HG02759 (cell line): ENCODE data around the gene AUP1.

Experiments used
- ATAC-seq: cut with Tn5 transposase; IDR thresholded peaks from one replicate; pipeline ENCODE4 v1.9.1; 2021; ENCODE audit warnings: mild to moderate bottlenecking, moderate library complexity; ENCODE audit not compliant: unreplicated experiment

Gene AUP1

DNA sequence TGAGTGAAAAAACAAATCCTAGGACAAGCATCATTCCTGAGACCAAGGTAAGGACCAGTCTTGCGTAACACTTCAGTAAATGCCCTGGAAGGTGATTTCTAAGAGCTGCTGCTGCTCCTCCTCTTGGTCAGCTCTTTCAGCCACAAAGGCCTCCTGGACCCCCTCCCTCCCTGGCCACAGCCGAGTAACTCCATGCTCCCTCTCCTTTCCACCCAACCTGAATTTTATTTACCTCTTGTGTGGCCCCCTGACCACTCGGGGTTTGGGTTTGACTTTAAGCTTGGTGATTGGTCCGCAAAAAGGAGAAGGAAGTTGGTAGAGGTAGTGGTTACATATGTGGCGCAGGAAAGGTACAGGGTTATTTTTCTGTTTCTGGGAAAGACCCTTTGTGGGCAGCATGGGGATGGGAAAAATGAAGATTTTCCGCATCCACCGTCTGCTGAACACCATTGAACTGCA lies 9.4 kb upstream of the AUP1 start:
- ATAC-seq = peak; percentile 51

DNA sequence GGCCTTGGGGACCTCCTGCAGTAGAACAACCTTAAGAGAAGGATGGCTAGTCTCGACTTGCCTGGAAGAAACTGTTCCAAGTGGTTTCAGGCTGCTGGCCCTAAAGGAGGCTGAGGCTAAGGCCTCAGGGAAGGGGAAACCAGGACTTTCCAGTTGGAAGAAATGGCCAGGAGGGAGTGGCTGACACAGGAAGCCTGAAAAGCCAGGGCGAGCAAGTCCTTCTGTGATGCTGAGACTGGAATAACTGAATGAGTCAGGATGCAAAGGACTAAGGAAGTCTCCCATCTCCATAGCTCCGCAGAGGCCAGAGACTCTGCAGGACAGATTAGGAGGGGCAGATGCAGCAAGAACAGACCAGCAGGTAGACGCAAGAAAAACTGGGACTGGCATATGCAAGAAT lies 7.6 kb upstream of the AUP1 start:
- no peak for ATAC-seq

DNA sequence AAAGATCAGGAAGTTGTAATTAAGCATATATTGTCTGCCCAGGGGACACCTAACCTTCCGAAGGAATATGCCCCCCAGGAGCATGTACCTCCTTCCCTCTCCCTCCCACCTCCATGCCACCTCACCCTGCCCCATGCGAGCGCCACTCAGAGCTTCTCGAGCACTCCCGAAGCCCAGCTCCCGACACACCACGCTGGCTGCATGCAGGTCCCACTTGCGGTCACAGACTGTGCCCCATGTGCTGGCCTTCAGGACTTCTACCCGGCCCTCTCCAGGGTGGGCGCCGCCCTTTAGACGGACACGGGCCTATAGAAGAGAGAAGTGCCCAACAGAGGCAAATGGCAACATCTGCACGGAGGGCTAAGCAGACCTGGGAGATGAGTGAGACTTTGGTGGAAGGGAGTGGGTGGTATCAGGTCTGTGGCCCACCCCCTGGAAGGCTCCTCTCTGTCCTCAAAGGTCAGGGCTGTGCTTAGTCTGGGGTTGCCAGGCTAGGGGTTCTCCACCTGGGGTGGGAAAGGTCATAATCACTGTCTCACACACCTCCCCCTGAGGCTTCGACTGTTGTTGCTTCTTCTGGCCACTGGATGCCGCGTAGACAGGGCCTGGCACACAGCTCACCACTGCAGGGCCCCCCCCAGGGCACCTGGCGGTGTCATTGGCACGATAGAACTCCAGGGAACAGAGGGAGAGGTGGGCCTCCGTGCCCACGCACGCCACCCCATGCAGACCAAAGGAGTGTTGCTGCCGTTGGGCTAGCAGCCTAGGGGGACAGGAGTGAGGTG lies 6.9 kb upstream of the AUP1 start:
- ATAC-seq = no peak

DNA sequence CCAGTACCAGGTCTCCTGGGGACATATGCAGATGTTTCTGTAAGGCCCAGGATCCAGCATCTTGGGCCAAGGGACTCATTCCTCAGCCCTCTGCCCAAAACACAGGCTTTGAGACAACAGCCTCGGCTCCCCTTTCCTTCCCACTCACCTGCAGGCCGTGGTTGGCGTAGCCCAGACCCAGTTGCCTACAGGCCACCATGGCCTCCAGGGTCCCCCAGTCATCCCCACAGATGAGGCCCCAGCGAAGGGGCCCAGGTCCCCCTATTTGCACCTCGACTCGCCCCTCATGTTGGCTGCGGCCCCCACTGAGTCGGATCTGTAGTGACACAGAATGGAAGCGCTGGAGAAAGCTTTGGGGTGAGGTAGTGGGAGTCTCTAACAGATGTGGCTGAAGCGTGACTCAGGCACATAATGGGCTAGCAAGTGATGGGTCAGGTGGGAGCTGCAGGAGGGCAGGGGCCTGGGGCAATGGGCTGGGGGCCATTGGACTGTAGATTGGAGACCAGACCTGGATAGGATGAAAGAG lies 6.0 kb upstream of the AUP1 start:
- ATAC-seq = no peak

DNA sequence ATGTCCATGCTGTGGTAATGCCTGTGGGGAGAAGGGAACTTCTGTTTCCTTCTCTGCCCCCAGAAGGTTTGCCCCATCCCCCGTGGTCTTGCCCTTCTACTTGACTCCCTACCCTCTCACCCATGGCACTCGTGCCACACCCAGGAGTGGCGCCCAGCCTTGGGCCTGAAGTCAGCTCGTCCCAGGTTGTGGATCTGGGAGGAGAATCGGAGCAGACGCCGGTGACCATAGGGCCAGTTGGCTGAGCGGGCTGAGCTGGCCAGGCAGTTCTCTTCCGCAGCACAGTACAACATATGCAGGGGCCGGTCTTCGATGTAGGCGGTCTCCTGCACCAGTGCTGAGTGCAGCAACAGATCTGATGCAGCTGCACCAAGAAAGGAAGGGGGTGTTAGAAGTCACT lies 4.9 kb upstream of the AUP1 start:
- no peak for ATAC-seq

DNA sequence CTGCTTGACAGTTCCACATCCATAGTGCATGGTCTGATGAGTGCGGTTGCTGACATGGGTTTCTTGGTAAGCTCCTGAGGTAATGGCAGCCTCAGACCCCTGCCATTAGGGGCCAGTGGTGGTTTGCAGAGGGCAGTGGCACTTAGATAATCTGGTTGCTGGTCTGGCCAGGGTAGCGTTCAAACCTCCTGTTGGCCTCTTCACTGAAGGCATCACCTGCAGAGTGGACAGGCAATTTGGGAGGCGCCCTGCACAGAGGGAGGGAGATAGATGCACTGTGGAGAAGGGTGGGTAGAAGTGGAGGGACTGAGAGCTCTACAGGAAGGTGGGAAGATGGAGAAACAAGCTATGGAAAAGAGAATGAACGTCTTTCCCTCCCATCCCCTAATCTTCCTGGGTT lies 4.0 kb upstream of the AUP1 start:
- no peak for ATAC-seq

DNA sequence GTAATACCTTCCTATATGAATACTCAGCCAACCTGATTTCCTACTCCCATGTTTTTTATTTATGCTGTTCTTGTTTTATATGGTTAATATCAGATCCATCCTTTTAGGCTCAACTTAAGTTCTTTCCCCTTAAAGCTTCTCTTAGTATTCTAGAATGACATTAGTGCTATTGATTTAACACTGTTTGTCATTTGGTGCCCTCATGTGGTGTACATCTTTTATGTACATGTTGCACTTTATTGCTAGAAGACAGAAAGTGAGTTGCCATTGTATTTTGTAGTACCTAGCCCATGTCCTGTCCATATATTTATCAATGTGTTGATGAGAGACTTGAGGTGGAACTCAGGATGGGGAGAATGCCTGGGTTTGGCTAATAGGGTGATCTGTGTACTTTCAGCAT lies 2.7 kb upstream of the AUP1 start:
- no peak for ATAC-seq

DNA sequence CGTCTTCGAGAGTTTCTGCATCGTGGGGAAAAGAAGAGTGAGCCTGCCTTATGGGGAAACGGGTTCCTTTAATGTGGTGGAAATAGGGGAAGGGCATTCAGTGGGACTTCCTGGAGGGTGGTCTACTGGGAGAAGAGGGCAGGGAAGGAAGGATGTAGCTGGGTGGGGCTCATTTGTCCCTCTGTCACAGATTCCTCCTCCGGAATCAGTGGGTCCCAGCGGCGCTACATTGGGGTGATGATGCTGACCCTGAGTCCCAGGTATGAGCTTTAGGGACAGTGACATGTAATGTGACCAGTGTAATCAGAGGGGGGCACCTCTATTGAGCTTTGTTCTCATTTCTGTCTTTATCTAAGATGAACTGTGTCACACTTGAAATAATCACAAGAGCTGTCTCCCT lies 2.2 kb upstream of the AUP1 start:
- no peak for ATAC-seq

DNA sequence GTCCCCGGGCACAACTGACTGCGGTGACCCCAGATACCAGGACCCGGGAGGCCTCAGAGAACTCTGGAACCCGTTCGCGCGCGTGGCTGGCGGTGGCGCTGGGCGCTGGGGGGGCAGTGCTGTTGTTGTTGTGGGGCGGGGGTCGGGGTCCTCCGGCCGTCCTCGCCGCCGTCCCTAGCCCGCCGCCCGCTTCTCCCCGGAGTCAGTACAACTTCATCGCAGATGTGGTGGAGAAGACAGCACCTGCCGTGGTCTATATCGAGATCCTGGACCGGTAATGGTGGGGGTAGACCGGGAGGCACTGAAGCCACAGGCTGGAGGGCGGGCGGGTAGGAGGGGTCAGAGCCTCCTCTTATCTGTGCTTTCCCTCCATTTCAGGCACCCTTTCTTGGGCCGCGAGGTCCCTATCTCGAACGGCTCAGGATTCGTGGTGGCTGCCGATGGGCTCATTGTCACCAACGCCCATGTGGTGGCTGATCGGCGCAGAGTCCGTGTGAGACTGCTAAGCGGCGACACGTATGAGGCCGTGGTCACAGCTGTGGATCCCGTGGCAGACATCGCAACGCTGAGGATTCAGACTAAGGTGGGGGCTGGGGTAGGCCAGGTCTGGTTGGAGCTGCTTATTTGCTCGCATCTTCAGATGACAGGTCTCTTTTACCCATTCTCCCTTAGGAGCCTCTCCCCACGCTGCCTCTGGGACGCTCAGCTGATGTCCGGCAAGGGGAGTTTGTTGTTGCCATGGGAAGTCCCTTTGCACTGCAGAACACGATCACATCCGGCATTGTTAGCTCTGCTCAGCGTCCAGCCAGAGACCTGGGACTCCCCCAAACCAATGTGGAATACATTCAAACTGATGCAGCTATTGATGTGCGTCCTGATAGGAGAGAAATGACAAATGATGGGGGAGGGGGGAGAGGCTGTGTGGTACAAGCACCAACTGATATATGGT lies 1.0 kb upstream of the AUP1 start:
- ATAC-seq = peak; percentile 27

DNA sequence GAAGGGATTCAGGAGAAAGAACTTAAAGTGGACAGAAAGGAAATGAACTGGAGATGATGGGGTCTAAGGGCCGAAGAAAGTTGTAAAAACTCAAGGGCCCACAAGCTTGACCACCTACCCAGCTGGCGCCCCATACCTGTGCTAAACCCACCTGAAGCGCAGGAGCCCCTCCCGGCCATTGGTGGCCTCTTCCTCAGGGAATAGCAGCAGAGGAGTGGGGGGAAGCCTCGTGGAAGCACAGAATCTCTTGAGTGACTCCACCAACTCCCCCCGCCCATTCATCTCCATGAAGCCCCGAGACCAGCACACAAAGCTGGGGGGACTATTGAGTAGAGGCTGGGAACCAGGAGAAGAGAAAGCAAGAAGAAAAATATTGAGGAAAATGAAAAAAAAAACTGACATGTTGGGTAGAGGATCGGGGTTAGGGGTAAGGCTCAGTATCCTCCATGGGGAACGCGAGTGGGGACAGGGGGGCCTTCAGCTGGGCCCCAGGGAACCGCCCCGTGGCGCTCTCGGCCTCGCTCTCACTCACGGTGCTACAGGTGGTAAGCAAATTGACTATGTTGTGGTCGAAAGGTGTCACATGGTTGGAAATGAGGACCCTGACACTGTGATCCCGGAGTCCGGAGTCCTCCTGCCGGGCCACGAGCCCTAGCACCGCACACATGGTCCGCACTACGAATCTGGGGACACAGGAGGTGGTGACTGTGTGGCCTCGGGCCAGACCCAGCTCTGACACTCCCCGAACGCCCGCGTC lies 728 bp downstream of the AUP1 start:
- peak; percentile 13 for ATAC-seq

DNA sequence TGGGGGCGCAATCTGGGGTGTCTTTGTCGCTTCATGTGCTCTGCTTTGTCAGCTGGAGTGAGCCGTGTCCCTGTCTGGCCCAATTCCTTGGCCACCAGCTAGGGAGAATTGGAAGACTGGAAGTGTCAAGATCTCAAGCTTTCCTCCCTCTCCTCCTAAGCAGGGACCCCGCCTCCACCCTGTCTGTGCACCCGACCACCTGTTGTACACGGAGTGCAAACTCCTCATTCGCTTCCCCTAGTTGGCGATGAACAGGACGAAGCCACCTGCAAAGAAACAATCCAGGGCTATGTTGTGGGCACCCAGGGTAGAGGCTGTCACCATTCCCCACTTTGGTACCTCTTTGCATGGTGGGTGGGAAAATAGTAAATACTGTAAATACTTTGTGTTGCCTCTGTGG lies 1.8 kb downstream of the AUP1 start:
- no peak for ATAC-seq

DNA sequence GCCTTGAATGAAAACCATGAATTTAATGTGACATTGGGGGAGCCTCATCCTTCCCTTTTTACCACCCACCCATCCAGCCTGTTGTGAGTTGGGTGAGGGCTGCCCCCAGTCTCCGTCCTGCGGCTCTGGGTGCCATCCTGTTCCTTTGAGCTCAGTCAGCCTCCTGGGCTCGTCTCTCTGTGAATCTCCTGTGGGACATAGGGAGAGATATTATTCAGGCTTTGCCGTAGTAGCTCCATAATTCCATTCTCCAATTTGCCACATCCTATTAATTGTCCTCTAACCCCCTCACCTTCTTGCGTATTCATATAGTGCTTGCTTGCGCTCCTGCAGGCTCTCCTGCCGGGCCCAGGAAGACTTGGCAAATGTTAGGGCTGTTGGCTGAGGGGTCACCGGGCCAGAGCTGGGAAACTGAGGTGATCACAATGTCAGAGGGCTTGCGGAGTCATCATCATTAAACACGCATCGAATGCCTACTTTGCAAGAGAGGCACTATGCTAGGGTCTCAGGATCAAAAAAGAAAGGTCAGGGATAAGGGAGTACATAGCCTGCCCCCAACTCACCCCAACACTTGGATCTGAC lies 2.8 kb downstream of the AUP1 start:
- ATAC-seq = no peak

DNA sequence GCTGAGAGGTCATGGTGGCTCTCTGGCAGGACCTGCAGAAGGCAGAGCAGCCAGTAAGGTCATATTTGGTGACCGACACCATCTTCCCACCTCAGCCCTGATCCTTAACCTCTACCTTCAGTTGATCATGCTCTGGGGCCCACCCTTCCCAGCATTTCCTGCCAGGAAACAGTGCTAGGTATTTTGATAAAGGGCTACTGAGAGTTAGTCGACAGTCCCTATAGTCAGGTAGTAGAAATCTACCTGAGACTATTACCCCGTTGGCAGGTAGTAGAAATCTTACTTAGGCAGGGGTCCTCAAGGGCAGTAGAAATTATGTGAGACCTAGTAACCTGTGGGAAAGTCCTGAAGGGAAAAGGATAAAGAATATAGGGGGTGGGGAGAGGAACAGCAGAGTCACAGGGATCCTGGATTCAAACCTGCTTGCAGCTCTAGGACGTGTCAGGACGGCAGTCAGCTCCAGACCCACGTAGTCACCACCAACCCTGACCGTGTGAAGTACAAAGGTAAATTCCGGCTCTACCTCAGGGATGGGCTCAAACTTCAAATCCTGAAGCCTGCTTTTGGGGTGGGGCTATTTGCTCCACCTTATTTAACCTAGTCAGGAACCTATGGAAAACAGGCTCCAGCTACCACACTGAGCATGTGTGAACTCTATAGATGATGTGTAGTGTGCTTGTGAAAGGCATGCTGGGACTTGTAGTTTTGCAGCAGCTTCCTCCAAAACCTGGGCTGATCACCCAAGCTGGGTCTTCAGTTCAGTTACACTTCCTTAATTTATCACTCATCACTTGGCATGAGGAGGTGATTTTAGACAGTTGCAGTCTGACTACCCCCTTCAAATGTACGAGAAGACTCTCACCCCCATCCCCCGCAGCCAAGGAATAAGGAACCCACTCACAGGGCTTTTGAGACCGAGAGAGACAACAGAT lies 3.5 kb downstream of the AUP1 start, which contains the start of gene DQX1:
TSS of gene DQX1 (minus strand) at position 515 of the 932 bp plus-strand sequence. CDS start at position 13, 502 bp downstream.
- ATAC-seq = no peak

DNA sequence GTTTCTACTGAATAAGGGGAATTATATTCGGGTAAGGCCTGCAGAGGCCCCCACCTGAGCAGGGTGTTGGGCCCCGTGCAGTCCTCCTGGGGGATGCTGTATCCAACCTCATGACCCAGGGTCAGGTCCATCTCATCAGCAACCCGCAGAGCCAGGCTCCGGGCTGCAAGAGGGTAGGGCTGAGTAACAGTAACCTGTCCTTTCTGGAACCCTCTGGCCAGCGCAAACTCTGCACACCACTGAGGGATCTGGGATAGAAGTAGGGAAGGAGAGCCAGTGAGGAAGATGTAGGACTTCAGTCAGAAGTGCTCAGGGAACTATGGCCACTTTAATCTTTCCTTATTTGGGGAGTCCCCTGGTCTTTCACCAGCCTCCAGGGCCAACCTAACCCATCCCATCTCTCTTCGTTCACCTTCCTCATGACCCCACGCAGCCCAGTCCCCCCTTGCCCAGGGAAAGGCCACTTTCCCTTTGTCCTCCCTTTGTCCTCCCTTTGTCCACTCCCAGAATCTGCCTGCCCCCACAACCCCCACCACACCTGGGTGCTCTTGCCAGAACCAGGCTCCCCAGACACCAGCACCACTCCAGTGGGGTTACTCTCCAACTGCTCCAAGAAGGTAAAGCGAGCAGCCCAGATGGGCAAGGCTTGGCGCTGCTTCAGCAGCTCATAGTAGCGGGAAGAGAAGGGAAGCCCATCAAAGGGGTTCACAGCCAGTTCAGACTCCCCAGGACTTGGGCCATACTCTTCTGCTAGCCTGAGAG lies 4.4 kb downstream of the AUP1 start:
- ATAC-seq = no peak

DNA sequence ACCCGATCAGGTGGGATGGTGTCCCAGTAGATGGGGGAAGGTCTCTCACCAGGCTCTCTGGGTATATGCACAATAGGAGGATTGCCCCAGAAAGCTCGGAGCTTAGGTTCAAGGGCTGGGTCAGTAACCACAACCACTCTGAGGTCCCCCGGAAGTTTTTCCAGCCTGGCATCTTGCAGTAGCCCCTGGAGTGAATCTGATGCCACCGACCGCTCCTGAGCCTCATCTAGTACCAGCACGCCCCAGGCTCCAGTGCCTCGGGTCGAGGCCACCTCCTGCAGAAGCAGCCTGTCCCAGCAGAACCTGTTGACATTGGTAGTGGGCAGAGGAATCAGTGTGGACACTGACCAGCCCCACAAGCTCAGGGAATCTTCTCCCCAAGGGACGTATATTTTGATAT lies 5.5 kb downstream of the AUP1 start:
- ATAC-seq = no peak

DNA sequence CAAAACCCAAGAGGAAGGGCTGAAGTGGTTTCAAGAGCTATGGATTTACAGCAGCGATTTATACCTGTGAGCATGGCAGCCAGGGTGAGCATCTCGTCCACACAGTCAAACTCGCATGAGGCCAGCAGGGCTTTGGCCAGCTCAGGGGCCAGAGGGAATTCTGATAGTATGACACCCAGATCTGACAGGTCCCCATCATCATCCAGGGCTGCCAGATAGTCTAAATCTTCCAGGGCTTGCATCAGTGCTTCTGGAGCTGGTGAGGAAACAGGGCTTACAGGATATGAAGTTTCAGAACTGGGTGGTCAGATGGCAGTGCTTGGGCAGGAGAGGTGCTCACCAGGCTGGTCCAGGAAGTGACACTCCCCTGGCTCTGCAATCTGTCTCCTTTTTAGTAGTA lies 7.0 kb downstream of the AUP1 start:
- no peak for ATAC-seq

DNA sequence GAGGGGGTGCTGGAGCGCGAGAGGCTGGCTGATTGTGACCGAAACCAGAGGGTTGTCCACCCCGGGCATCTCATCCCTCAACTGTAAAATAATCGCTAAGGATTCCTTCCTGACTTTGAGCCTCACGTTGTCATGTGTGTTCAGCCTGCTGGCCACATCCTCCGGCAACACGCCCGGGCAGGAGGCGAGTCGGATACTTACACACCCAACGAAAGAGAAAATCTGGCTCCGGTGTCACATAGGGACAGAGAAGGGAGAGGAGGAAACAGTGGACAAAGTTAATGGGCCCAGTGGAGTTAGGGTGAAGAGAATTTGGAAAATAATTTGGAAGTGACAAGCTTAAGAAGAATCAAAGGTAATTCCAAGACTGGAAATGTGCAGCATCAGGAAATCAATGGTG lies 12.9 kb downstream of the AUP1 start:
- ATAC-seq = no peak

DNA sequence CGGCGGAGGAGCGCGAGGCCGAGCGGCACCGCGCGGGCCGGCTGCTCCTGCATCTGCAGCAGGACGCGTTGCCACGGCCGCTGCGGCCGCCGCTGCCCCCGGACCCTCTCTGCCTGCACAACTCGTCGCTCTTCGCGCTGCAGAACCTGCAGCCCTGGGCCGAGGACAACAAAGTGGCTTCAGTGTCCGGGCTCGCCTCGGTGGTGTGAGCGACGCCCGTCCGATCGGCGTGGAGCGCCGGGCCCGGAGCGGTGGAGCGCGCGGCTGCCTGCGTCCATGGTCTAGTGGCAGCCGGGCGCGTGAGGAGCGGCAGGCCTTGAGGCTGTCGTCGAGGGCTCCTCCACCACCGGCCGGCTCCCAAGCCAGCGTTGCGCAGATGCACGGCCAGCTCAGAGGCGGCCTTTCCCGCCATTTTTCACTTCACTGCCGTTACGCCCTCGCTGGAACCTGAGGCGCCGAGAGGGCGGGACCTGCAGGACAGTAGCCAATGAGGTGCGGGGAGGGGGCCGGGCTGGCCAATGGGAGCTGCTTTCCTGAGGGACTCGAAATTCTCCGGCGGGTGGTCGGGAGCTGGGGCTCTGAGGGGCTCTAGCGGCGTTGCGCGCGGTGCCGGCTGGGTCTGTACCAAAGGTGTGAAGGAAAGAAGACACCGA lies 13.4 kb downstream of the AUP1 start:
- peak; percentile 74 for ATAC-seq
